AG04449 (cell line): ENCODE measurements around the gene TEX47.

Experiments
- CTCF ChIA-PET: fragments of 350-600 bp; formaldehyde crosslinking; extraction: SDS; loops from one replicate; lab custom pipeline; 2021; ENCODE audit warnings: antibody characterized with exemption; lab: Yijun Ruan, JAX
- POLR2A ChIA-PET: fragments of 400-600, 350-600 bp; formaldehyde crosslinking; extraction: SDS; loops from one replicate; lab custom pipeline; 2020; ENCODE audit warnings: antibody characterized with exemption, inconsistent platforms; lab: Yijun Ruan, JAX
- DNase-seq: peaks from one replicate; pipeline ENCODE4 v3.0.0-alpha.2; 2010; ENCODE audit warnings: low read depth, low spot score
- H3K4me3 ChIP-seq: 2 replicates; pipeline ENCODE4 v1.5.1; 2011; ENCODE audit warnings: low read depth, mild to moderate bottlenecking, control low read depth, low read length
- TF ChIP-seq, protein P1 (sequence below): IDR thresholded peaks from one replicate; pipeline ENCODE4 v1.5.1; 2011; ENCODE audit warnings: mild to moderate bottlenecking, moderate library complexity, low read length, control low read depth, inconsistent platforms; ENCODE audit not compliant: insufficient read depth; ENCODE audit errors: missing control alignments

Gene TEX47

DNA sequence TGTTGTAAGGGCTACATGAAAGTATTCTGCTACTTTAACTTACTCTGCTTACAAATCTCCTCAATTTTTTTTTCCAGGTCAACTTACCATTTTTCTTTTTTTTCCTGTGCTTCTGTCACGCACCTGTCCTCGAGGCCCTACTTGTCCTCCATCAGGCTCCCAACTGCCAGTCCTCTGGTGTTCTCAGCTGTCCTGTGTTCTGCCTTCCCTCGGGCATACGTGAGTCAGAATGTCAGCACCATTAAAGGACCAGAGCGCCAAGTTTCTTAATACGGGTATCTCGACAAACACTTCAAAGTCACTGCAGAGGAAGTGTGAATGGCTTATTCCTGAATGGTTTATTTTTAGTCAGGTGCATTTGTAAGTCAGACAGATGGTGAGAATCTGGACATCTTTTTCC lies at the start of gene TEX47:
Gene TEX47, minus strand, starts transcription at position 185 of the 400 bp plus-strand sequence. CDS start 795 bp downstream, outside the sequence.
- H3K4me3 ChIP-seq = no peak within 1 kb of the TSS
- no peak for DNase-seq
- POLR2A ChIA-PET = no interaction called here
- TF ChIP-seq, protein P1, sequence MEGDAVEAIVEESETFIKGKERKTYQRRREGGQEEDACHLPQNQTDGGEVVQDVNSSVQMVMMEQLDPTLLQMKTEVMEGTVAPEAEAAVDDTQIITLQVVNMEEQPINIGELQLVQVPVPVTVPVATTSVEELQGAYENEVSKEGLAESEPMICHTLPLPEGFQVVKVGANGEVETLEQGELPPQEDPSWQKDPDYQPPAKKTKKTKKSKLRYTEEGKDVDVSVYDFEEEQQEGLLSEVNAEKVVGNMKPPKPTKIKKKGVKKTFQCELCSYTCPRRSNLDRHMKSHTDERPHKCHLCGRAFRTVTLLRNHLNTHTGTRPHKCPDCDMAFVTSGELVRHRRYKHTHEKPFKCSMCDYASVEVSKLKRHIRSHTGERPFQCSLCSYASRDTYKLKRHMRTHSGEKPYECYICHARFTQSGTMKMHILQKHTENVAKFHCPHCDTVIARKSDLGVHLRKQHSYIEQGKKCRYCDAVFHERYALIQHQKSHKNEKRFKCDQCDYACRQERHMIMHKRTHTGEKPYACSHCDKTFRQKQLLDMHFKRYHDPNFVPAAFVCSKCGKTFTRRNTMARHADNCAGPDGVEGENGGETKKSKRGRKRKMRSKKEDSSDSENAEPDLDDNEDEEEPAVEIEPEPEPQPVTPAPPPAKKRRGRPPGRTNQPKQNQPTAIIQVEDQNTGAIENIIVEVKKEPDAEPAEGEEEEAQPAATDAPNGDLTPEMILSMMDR = no peak
- CTCF ChIA-PET = no interaction called here

DNA sequence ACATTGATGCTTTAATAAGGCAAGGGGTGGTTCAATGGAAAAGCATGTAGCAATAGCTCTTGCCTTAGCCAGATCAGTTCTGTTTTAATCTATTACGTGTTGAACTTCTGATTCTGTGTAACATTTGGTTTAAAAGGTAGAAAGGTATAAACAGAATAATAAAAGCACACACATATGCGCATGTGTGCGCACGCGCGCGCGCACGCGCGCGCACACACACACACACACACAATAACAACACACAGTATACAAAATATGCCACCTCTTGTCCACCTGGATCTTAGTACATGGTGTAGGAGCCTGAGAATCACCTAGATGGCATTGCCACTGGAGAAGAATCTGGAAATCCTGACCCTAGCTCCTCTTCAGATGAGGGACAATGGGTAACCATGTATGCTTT lies 49.6 kb upstream of the TEX47 start:
- ChIA-PET CTCF (no interaction called here), POLR2A (no interaction called here)
- no peak overlapping the region for H3K4me3 ChIP-seq
- DNase-seq = no peak
- TF ChIP-seq, protein P1 = no peak

DNA sequence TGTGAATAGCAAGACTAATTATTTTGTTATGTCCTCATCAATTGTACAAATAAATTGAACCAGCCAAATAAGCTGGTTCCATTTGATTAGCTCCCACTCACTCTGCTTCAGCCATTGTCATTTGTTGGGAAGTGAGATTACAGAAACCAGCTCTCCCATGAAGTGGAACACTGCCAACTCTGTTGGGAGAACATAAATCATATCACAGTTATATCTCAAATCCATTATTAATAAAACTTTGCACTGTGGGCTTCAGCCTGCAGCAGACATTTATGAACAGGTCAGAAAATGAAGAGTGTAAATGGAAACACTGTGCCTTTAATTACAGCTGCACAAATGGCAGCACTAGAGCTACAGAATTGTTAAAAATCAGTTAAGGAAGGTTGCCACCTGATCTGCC lies 46.7 kb upstream of the TEX47 start:
- POLR2A ChIA-PET = no interaction called here
- TF ChIP-seq, protein P1 = no peak

DNA sequence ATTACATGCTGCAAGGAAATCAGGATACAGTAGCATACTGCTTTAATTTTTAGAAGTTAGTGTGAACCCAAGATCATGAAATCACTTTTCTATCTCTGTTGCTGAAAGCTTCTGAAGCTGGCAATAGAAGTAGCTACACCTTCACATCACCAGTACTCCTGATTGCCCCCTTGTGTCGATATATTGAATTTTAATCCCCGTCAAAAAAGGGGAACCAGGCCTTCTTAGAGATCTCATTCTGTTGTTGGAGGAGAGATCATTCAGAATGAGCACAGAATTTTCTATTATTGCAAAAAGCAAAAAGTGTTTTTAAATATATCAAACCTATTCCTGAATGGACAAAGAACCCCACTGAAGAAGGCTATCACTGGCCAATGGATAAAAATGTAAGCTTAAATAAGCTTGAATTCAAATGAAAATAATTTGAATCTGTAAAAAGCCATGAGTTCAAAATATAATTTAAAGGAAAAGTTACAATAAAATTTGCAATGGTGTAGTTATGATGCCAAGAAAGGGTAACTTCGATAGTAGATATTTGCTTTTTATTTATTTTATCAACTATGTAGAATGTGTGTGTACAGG lies 39.7 kb upstream of the TEX47 start:
- POLR2A ChIA-PET = no interaction called here
- CTCF ChIA-PET = interaction anchor here (1.0 to 2.6 kb wide), 3 partner anchors 12 to 594 kb away, joined by 3 to 9 read pairs (median 5); no protein-coding TSS in a partner anchor
- H3K4me3 ChIP-seq = no peak overlapping the region
- no peak for DNase-seq
- TF ChIP-seq, protein P1 = peak; percentile 3

More for the DNA sequence above, 46.7 kb upstream of the TEX47 start:
- no peak for DNase-seq
- CTCF ChIA-PET = no interaction called here
- H3K4me3 ChIP-seq = no peak overlapping the region

DNA sequence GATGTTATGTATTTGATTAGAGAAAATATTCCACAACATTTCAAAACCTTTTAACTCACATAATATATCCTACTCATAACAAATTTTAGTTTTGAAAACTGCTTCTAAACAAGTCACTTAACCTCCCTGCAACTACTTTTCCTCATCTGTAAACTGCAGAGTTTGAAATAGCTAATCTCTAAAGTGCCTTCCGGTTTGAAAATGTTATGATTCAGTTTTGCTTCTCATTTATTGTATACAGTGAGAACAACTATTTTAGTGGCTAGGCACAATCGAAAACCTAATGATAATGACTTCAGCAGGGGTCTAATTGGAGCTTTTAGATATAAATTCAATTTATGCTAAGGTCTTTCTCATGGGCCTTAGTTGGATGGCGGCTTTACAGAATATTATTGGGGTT lies 30.7 kb upstream of the TEX47 start:
- CTCF ChIA-PET = no interaction called here
- DNase-seq = no peak

DNA sequence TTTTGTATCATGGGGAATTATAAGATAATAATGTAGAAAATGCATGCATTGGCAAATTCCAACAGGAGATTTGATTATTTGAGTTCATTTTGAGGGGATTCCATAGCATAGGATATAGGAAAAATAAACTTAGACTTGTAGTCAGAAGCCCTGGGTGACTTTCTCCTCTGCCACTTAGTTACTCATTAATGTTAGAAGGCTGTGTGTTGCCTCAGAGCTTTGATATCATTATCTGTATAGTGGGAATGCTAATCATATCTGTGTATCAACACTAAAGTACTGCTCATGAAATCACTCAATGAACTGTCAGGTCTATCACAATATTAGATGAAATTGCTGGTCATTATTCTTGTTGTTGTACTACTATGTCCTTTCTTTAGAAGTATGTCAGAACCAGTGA lies 23.0 kb upstream of the TEX47 start:
- ChIA-PET CTCF (no interaction called here), POLR2A (no interaction called here)
- no peak overlapping the region for H3K4me3 ChIP-seq
- DNase-seq = no peak
- TF ChIP-seq, protein P1 = no peak

More for the DNA sequence above, 30.7 kb upstream of the TEX47 start:
- POLR2A ChIA-PET = no interaction called here
- TF ChIP-seq, protein P1 = no peak
- no peak overlapping the region for H3K4me3 ChIP-seq
